ENCODE results near the gene ACP6. TPM values are rescaled to one million over a fixed set of nuclear protein-coding genes. Genes with fewer than 3 reads are reported as not detected.

Gene ACP6
- total and polyA plus RNA-seq, 12 donors = 7.4 to 32.6 (median 20.6) TPM

DNA sequence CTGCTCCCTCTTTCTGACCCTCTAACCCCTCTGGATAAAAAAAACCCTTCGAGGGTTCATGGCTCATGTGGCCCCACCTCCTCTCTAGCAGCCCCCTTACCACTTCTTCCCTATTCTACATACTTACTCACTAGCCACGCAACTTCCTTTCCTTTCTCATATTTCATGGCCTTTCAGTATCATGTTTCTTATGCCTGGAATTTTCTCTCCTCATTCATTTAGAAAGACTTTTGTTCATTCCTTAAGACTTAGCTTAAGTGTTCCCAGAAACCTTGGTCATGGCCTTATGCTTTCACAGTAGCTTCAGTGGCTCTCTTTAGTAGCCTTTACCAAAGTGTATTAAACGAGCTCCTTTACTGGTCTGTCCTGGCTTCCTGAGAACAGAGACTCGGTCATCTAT lies 6.1 kb downstream of the ACP6 start:
- intact Hi-C loops (cut with DNase I) = no loop called here
- H3K27ac ChIP-seq = no peak overlapping the region
- 81 to 89% (median 83%) methylated on average over 4 of the region's 4 CpGs for WGBS, 4 donors

DNA sequence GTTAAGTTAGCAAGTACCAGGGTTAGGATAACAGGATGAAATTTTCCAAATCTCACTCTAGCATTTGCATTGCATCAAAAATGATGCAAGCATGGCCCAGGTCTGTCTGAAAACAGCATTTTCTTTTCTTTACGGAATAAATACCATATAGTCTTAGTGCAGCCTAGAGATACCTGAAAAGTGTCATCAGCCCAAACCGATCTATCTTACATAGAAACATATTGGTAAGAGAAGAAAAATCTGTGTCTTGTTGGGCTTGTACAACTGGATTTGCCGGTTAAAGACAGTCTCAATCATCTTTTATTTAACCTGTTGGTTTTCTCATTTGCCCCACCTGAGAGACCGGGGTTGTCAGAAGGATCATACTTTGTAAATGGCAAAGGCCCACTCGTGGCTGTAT lies 15.8 kb downstream of the ACP6 start:
- H3K4me1 ChIP-seq (replicated peaks in 1 of 2) = no peaks in the 10 kb centered on the region
- peaks cover 0 to 29% of the 10 kb centered on the region in 2 donors for H3K36me3 ChIP-seq (replicated peaks in 1 of 2)
- no peak overlapping the region for H3K27ac ChIP-seq
- no peak overlapping the region for H3K4me3 ChIP-seq
- H3K27me3 ChIP-seq = no peaks in the 10 kb centered on the region
- no peak for DNase-seq
- H3K9me3 ChIP-seq (replicated peaks in 1 of 3) = no peaks in the 10 kb centered on the region
- intact Hi-C loops (cut with DNase I) = no loop called here
- TF ChIP-seq, protein P1, sequence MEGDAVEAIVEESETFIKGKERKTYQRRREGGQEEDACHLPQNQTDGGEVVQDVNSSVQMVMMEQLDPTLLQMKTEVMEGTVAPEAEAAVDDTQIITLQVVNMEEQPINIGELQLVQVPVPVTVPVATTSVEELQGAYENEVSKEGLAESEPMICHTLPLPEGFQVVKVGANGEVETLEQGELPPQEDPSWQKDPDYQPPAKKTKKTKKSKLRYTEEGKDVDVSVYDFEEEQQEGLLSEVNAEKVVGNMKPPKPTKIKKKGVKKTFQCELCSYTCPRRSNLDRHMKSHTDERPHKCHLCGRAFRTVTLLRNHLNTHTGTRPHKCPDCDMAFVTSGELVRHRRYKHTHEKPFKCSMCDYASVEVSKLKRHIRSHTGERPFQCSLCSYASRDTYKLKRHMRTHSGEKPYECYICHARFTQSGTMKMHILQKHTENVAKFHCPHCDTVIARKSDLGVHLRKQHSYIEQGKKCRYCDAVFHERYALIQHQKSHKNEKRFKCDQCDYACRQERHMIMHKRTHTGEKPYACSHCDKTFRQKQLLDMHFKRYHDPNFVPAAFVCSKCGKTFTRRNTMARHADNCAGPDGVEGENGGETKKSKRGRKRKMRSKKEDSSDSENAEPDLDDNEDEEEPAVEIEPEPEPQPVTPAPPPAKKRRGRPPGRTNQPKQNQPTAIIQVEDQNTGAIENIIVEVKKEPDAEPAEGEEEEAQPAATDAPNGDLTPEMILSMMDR (IDR thresholded peaks at IDR 0.05) = no peak
- no peak for TF ChIP-seq POLR2A (IDR thresholded peaks at IDR 0.05)
- WGBS, 4 donors = 92 to 97% (median 96%) methylated on average over 5 of the region's 5 CpGs

More for the DNA sequence above, 6.1 kb downstream of the ACP6 start:
- no peak for TF ChIP-seq POLR2A (IDR thresholded peaks at IDR 0.05)
- TF ChIP-seq, protein P1 (IDR thresholded peaks at IDR 0.05) = no peak
- no peak for DNase-seq
- H3K4me1 ChIP-seq (replicated peaks in 1 of 2) = peaks cover 6 to 13% of the 10 kb centered on the region in 2 donors
- H3K4me3 ChIP-seq = no peak overlapping the region
- H3K9me3 ChIP-seq (replicated peaks in 1 of 3) = no peaks in the 10 kb centered on the region
- no peaks in the 10 kb centered on the region for H3K27me3 ChIP-seq
- H3K36me3 ChIP-seq (replicated peaks in 1 of 2) = no peaks in the 10 kb centered on the region

DNA sequence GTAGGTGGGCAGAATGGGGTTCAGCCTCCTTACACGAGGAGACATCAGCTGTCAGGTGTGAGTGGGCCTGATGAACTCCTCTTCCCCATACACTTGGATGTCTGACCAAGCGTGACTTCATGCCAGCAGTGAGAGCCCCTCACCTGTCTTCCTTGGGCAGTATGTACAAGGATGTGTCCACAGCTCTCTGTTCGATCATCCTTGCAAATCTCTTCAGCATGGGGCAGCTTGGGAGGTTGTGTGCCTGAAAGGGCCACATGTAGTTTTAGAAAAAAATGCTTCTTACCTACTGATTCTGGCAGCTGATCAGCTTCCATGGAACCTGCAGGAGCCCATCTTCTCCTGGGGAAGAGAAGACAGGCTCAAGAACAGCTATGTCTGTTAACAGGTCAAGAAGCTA lies 18.0 kb downstream of the ACP6 start:
- Histone ChIP-seq H3K36me3 (replicated peaks in 1 of 2) (peaks cover 0 to 38% of the 10 kb centered on the region in 2 donors), H3K4me3 (no peak overlapping the region), H3K27me3 (no peaks in the 10 kb centered on the region), H3K9me3 (replicated peaks in 1 of 3) (no peaks in the 10 kb centered on the region), H3K4me1 (replicated peaks in 1 of 2) (no peaks in the 10 kb centered on the region), H3K27ac (no peak overlapping the region)
- 92 to 100% (median 94%) methylated on average over 2 to 3 of the region's 3 CpGs for WGBS, 4 donors
- TF ChIP-seq, protein P1 (IDR thresholded peaks at IDR 0.05) = no peak
- TF ChIP-seq POLR2A (IDR thresholded peaks at IDR 0.05) = no peak
- intact Hi-C loops (cut with DNase I) = no loop called here
- no peak for DNase-seq

DNA sequence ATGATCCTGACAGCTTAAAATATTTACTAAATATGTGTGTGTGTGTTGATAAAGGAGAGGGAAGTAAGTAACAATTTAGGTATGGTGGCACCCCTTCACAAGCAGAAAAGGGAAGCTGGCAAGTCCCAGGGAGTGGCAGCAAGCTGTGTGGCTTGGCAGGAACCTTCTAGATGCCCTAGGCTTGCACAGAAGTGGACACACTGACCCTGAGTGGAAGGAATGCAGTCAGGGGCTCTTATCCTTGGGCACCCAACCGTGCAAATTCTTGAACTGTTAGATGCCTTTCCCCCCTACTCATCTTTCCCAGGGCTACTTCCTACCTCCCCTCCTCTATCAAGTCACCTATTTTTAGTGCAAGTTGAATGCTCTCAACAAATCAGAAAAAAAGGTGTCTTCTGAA lies 18.9 kb downstream of the ACP6 start:
- TF ChIP-seq, protein P1 (IDR thresholded peaks at IDR 0.05) = no peak
- TF ChIP-seq POLR2A (IDR thresholded peaks at IDR 0.05) = no peak
- no peaks in the 10 kb centered on the region for H3K4me1 ChIP-seq (replicated peaks in 1 of 2)
- WGBS, 4 donors = 38 to 64% (median 49%) methylated on average over 1 of the region's 1 CpG
- no peaks in the 10 kb centered on the region for H3K27me3 ChIP-seq
- intact Hi-C loops (cut with DNase I) = no loop called here
- no peak overlapping the region for H3K27ac ChIP-seq
- peaks cover 0 to 38% of the 10 kb centered on the region in 2 donors for H3K36me3 ChIP-seq (replicated peaks in 1 of 2)
- DNase-seq = no peak
- H3K9me3 ChIP-seq (replicated peaks in 1 of 3) = no peaks in the 10 kb centered on the region
- H3K4me3 ChIP-seq = no peak overlapping the region
